Suprapubic skin (tissue), 4 donors: ENCODE results near the gene ZNF782.

Experiments used
- CTCF ChIP-seq, 2 donors: fragments of 200-600 bp in 1 of 2; fragments of 450-650 bp in 1 of 2; sonication (generic) in 1 of 2; IDR thresholded peaks; one replicate each; pipeline ENCODE4 v1.5.1; 2016 to 2019; ENCODE audit warnings: antibody characterized with exemption in 2 of 2, mild to moderate bottlenecking in 1 of 2, moderate library complexity in 1 of 2
- POLR2A ChIP-seq, 2 donors: fragments of 450-650 bp; IDR thresholded peaks; one replicate each; pipeline ENCODE4 v1.6.1; 2017; ENCODE audit warnings: antibody characterized with exemption in 2 of 2, mild to moderate bottlenecking in 2 of 2, moderate library complexity in 2 of 2
- POLR2AphosphoS5 ChIP-seq, 3 donors: sonication (generic); formaldehyde crosslinking; IDR thresholded peaks; one replicate each; pipeline ENCODE4 v1.6.1; 2017; ENCODE audit warnings: antibody characterized with exemption in 3 of 3

DNA sequence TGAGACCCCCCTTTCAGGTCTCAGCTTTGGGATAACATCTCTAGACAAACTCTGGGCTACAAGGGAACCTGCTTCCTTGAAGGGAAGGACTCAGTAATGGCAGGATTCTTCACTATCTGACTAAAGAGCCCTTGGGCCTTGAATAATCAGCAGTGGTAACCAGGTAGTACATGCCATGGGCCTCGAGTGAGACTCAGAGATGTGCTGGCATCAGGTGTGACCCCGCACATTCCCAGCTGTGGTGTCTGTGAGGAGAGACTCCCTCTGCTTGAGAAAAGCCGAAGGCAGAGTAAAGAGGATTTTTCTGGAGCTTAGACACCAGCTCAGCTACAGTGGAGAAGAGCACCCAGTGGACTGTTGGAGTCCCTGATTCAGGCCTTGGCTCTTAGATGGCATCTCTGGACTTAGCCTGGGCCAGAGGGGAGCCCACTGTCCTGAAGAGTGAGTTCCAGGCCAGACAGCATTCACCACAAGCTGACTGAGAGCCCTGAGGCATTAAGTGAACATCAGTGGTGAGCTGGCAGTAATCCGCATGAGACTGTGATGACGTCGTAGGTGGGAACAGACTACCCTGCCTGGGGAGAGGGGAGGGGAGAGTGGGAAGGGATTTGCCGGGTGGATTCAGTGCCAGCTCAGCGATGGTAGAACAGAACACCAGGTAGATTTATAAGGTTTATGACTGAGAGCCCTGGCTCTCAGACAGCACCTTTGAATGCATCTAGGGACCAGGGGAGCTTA, 5.3 kb upstream of the ZNF782 start:
- TF ChIP-seq CTCF (IDR thresholded peaks at IDR 0.05) (no peak), POLR2A (IDR thresholded peaks at IDR 0.05) (no peak), POLR2AphosphoS5 (IDR thresholded peaks at IDR 0.05) (no peak)
